ENCODE results near the gene PRKCE.

PRKCE gene

GRCh38 chr2:45922577-45922988, 271.1 kb downstream of the PRKCE start:
- no peak for DNase-seq

GRCh38 chr2:45923701-45924100, 272.2 kb downstream of the PRKCE start:
- DNase-seq: no peak

GRCh38 chr2:45925026-45925425, 273.6 kb downstream of the PRKCE start:
- DNase-seq: no peak

- DNase-seq: no peak
Observed at GRCh38 chr2:45925636-45926366, 274.3 kb downstream of the PRKCE start.

- no peak for DNase-seq
Observed at GRCh38 chr2:45928946-45929345, 277.5 kb downstream of the PRKCE start.

- DNase-seq: no peak
Observed at GRCh38 chr2:45929674-45930395, 278.4 kb downstream of the PRKCE start.

GRCh38 chr2:45930396-45930792, 278.9 kb downstream of the PRKCE start:
- peak; percentile 79 for DNase-seq

GRCh38 chr2:45932278-45932975, 281.0 kb downstream of the PRKCE start:
- DNase-seq: peak; percentile 90

GRCh38 chr2:45935791-45936622, 284.5 kb downstream of the PRKCE start:
- peak; percentile 99 for DNase-seq

GRCh38 chr2:45936623-45936979, 285.1 kb downstream of the PRKCE start:
- no peak for DNase-seq

GRCh38 chr2:45937990-45938389, 286.5 kb downstream of the PRKCE start:
- no peak for DNase-seq

GRCh38 chr2:45938649-45939511, 287.4 kb downstream of the PRKCE start:
- peak; percentile 97 for DNase-seq

GRCh38 chr2:45941531-45942236, 290.2 kb downstream of the PRKCE start:
- no peak for DNase-seq

GRCh38 chr2:45942237-45942738, 290.8 kb downstream of the PRKCE start:
- peak; percentile 28 for DNase-seq

- no peak for DNase-seq
Observed at GRCh38 chr2:45943219-45944044, 292.0 kb downstream of the PRKCE start.

GRCh38 chr2:45944074-45944473, 292.6 kb downstream of the PRKCE start:
- DNase-seq: peak; percentile 80

GRCh38 chr2:45945302-45945717, 293.8 kb downstream of the PRKCE start:
- no peak for DNase-seq

- DNase-seq: peak; percentile 75
Observed at GRCh38 chr2:45946023-45946422, 294.5 kb downstream of the PRKCE start.

- no peak for DNase-seq
Observed at GRCh38 chr2:45950606-45951005, 299.1 kb downstream of the PRKCE start.
